HepG2 (cell line): ENCODE data around the gene NDUFA13. TPM values are rescaled to one million over a fixed set of nuclear protein-coding genes. Genes with fewer than 3 reads are reported as not detected.

Experiments
- ATAC-seq: fragments of 200-7000 bp; cut with Tn5 transposase; 3 replicates; pipeline ENCODE4 v1.9.1; 2020; ENCODE audit warnings: mild to moderate bottlenecking, moderate library complexity
- BruUV-seq: library from RNA; stranded (reverse); fragments of 400-500 nt; replicated peaks from 2 replicates; lab custom pipeline; 2021; lab: Mats Ljungman, UMichigan
- CTCF ChIA-PET: fragments of 300-600 bp; formaldehyde crosslinking; extraction: SDS; loops from one replicate; lab custom pipeline; 2021; ENCODE audit warnings: low total read pairs, inconsistent platforms, low intra/inter-chr PET ratio; lab: Yijun Ruan, JAX
- POLR2A ChIA-PET: fragments of 350-600 bp; sonication (Branson Sonifier 250); formaldehyde crosslinking; loops from one replicate; lab custom pipeline; 2020; ENCODE audit warnings: antibody characterized with exemption, inconsistent platforms; lab: Yijun Ruan, JAX
- DNase-seq: peaks from one replicate; pipeline ENCODE4 v3.0.0-alpha.2; 2015; ENCODE audit warnings: low spot score
- FAIRE-seq: peaks from 3 replicates; lab custom pipeline; 2011; peaks lifted over from hg19 to GRCh38; lab: Jason Lieb, UNC
- H2AFZ ChIP-seq: one replicate; pipeline ENCODE4 v1.6.1; 2011; ENCODE audit warnings: low read length, inconsistent platforms
- H3K27ac ChIP-seq: fragments of 300-600 bp; 3 replicates; pipeline ENCODE4 v1.8.0; 2011; ENCODE audit warnings: mixed run types, mild to moderate bottlenecking, mixed read lengths, low read length, inconsistent platforms; ENCODE audit not compliant: insufficient read depth; ENCODE audit errors: extremely low read length
- H3K27me3 ChIP-seq, 2 experiments: fragments of 200-600 bp in 1 of 2; 2 replicates in 1 of 2; 3 replicates in 1 of 2; pipeline versions ENCODE4 v1.6.0 to v1.8.0; 2011; ENCODE audit warnings: low read length in 2 of 2, mild to moderate bottlenecking in 2 of 2, moderate library complexity in 2 of 2, inconsistent platforms in 1 of 2; ENCODE audit not compliant: insufficient read depth in 2 of 2, control insufficient read depth in 1 of 2
- H3K36me3 ChIP-seq, 2 experiments: fragments of 200-600 bp in 1 of 2; replicated peaks in 1 of 2; 2 replicates in 1 of 2; 3 replicates in 1 of 2; pipeline versions ENCODE4 v1.5.1 to v1.8.0; 2011; ENCODE audit warnings: low read length in 2 of 2, inconsistent platforms in 1 of 2; ENCODE audit not compliant: insufficient read depth in 2 of 2, control insufficient read depth in 1 of 2
- H3K4me1 ChIP-seq: 2 replicates; pipeline ENCODE4 v1.5.1; 2012; ENCODE audit warnings: low read length, inconsistent platforms; ENCODE audit not compliant: insufficient read depth
- H3K4me2 ChIP-seq: 2 replicates; pipeline ENCODE4 v1.6.0; 2011; ENCODE audit warnings: low read depth, low read length, inconsistent platforms
- H3K4me3 ChIP-seq, 3 experiments: fragments of 200-600 bp in 1 of 3; sonication (generic), shearing (Covaris generic) in 1 of 3; replicated peaks in 1 of 3; 2 replicates each; pipeline ENCODE4 v1.5.1; 2011 to 2016; ENCODE audit warnings: low read length in 3 of 3, inconsistent platforms in 2 of 3, low read depth in 2 of 3, mild to moderate bottlenecking in 2 of 3, control low read depth in 1 of 3, mixed read lengths in 1 of 3; ENCODE audit not compliant: insufficient read depth in 1 of 3
- H3K79me2 ChIP-seq: one replicate; pipeline ENCODE4 v1.6.1; 2011; ENCODE audit warnings: low read length, inconsistent platforms; ENCODE audit not compliant: insufficient read depth
- H3K9ac ChIP-seq: 2 replicates; pipeline ENCODE4 v1.6.0; 2011; ENCODE audit warnings: mild to moderate bottlenecking, low read depth, low read length, inconsistent platforms; ENCODE audit not compliant: insufficient read depth
- H3K9me3 ChIP-seq: 2 replicates; pipeline ENCODE4 v1.5.1; 2012; ENCODE audit warnings: mild to moderate bottlenecking, low read length
- H4K20me1 ChIP-seq: 2 replicates; pipeline ENCODE4 v1.6.0; 2011; ENCODE audit warnings: inconsistent platforms, mild to moderate bottlenecking, low read length, moderate library complexity; ENCODE audit not compliant: insufficient read depth
- AGO2 ChIP-seq: fragments of 200-400 bp; formaldehyde crosslinking; optimal IDR thresholded peaks from 2 replicates; pipeline ENCODE3; 2017; ENCODE audit warnings: mild to moderate bottlenecking, low read depth, low read length, moderate library complexity
- STAG1 ChIP-seq: sonication (generic); formaldehyde crosslinking; IDR thresholded peaks from 2 replicates; pipeline ENCODE4 v1.4.0; 2020; ENCODE audit warnings: missing genetic modification reagents
- ZFX ChIP-seq: sonication (generic); formaldehyde crosslinking; IDR thresholded peaks from 2 replicates; pipeline ENCODE4 v1.4.0; 2020; ENCODE audit warnings: mild to moderate bottlenecking, low read depth, missing genetic modification reagents, moderate library complexity
- ZMYM3 ChIP-seq: sonication (generic); formaldehyde crosslinking; IDR thresholded peaks from 2 replicates; pipeline ENCODE4 v1.5.1; 2020; ENCODE audit warnings: mild to moderate bottlenecking, missing genetic modification reagents
- ZNF256 ChIP-seq: sonication (generic); formaldehyde crosslinking; conservative IDR thresholded peaks from 2 replicates; pipeline ENCODE4 v1.4.0; 2020; ENCODE audit warnings: missing genetic modification reagents
- ZNF496 ChIP-seq: sonication (generic); formaldehyde crosslinking; IDR thresholded peaks from 2 replicates; pipeline ENCODE4 v1.8.1; 2023; ENCODE audit warnings: mild to moderate bottlenecking, moderate library complexity, missing genetic modification reagents; ENCODE audit not compliant: insufficient replicate concordance
- ZNF557 ChIP-seq: sonication (generic); formaldehyde crosslinking; IDR thresholded peaks from 2 replicates; pipeline ENCODE4 v1.4.0; 2020; ENCODE audit warnings: missing genetic modification reagents
- ZNF629 ChIP-seq: sonication (generic); formaldehyde crosslinking; conservative IDR thresholded peaks from 2 replicates; pipeline ENCODE4 v1.5.0; 2020; ENCODE audit warnings: missing genetic modification reagents
- WGBS: methylation state at CpG from one replicate; pipeline ENCODE4 v1.1.6; 2017; ENCODE audit warnings: low lambda C conversion rate; 5-methylcytosine and 5-hydroxymethylcytosine counted together
- in situ Hi-C: cut with HindIII; loops from 2 replicates; pipeline ENCODE4 v1.10.0; 2017; ENCODE audit warnings: low pct_unique_long_range_greater_than_20kb; ENCODE audit not compliant: extremely low pct_ligation_motif_present
- intact Hi-C: fragments of 100-400 bp; cut with micrococcal nuclease; formaldehyde crosslinking; loops from one replicate; pipeline ENCODE4 v1.10.0; 2022; ENCODE audit not compliant: unreplicated experiment
- polyA plus RNA-seq, 8 experiments: library from polyadenylated mRNA; depleted of rRNA in 3 of 8; stranded (reverse) in 7 of 8; unstranded in 1 of 8; fragments of >200 nt; fragmentation: Illumina TruSeq in 4 of 8; extraction: Trizol in 4 of 8; gene quantifications; 2 replicates each; pipeline versions ENCODE4 v1.2.1 to v1.2.3, GENCODE V29; 2011 to 2016; ENCODE audit warnings: low read depth in 4 of 8, missing spikeins in 1 of 8, mixed read lengths in 1 of 8; ENCODE audit not compliant: insufficient read depth in 1 of 8
- total RNA-seq, 5 experiments: library from RNA; depleted of rRNA; stranded (reverse); fragments of >200 nt; fragmentation: Illumina TruSeq; extraction: Trizol; gene quantifications; 2 replicates each; pipeline ENCODE4 v1.2.3, GENCODE V29; 2016; ENCODE audit warnings: low read depth in 1 of 5
- TF ChIP-seq, protein P1 (sequence below): sonication (generic); formaldehyde crosslinking; IDR thresholded peaks from 2 replicates; pipeline ENCODE4 v1.5.0; 2020; ENCODE audit warnings: mild to moderate bottlenecking, missing genetic modification reagents, moderate library complexity

Gene NDUFA13
- total and polyA plus RNA-seq, 2 of the 13 experiments (the other 11 are each of a cell fraction or from before 2014, with no cell fraction given): 337 to 366 TPM

DNA sequence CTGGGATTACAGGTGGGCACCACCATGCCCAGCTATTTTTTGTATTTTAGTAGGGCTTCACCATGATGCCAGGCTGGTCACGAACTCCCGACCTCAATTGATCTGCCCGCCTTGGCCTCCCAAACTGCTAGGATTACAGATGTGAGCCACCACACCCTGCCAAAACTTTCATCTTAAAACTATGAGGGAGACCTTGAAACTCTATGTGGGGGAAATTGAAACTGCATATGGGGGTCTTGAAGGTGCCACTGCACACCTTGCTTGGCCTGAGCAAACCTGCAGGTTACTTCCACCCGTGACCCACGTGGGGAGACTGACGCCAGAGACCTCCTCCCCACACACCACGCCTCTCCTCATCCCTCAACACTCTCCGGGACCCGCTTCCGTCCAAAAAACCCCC lies 37.6 kb downstream of the NDUFA13 start (continued):
- TF ChIP-seq AGO2 (no peak), ZNF557 (CRISPR knock-in tag) (no peak), ZNF256 (CRISPR knock-in tag) (no peak)

DNA sequence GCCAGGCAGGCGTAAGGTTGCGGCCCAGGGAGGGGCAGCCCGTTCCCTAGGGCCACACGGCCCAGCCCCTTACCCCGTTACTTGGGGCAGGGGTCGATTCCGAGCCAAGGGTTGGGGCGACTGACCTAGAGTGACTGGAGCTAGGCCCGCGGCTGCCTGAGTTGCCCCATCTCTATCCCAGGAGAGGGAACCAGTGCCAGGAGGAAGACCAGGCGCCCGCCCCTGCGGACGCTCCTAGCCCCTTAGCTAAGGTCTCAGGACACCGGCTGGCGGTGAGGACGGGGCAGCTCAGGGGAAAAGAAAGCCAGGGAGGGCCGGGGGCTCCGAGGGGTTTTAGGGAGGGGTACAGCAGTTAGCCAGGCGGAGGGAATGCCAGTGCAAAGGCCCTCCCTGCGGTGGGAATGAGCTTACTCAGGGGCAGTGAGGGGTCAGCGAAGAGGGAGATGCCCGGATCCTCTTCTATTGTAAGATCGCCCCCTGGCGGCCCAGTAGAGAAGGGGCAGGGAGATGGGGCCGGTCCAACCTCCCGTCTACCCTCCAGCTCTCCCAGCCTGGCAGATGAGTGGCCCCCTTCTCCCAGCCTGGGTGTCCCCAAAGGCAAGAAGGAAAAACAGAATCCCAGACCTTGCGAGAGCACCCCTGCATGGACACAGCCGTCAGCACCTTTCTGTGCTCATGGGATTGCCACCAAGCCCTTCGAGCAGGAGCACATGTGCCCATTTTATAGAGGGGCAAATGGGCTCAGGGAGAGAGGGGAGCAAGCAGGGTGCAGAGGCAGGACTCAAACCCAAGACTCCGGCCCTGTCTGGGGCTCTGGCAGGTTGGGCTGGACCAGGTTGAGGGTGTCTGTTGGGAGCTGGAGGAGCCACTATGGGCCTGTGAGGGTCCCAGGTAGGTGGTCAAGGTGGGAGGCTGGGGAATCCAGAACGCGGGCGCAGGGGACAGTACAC lies 38.3 kb downstream of the NDUFA13 start:
- ATAC-seq: peak; percentile 58
- no peak for DNase-seq
- FAIRE-seq: no peak
- Histone ChIP-seq H3K79me2 (no peaks in the 10 kb centered on the region), H3K9me3 (no peaks in the 10 kb centered on the region), H3K4me2 (no peak overlapping the region), H3K4me1 (no peaks in the 10 kb centered on the region), H4K20me1 (no peaks in the 10 kb centered on the region), H3K9ac (no peak overlapping the region), H3K27me3 (peaks cover 4 to 35% of the 10 kb centered on the region in 2 experiments; a peak in 4 of 5 replicates), H3K4me3 (no peak overlapping the region), H2AFZ (no peak overlapping the region), H3K27ac (no peak overlapping the region)
- in situ Hi-C loops (loop anchor here (25.0 kb wide), 1 partner anchor 1008 kb away; the partner anchor contains the start of gene ZNF737), intact Hi-C loops (no loop called here)
- WGBS: 55% methylated on average over 28 of the region's 34 CpGs
- POLR2A ChIA-PET: no interaction called here
- CTCF ChIA-PET: interaction anchor here (1.0 to 2.0 kb wide), 2 partner anchors 22 to 89 kb away, joined by 3 to 4 read pairs; partner anchors contain the start of gene GMIP
- no TSS peak for BruUV-seq
- TF ChIP-seq STAG1 (CRISPR knock-in tag): peak; percentile 32
- peak; percentile 42; the same call in 1 of the 2 replicates for TF ChIP-seq ZMYM3 (CRISPR knock-in tag)
- TF ChIP-seq ZFX (CRISPR knock-in tag): no peak
- TF ChIP-seq, protein P1, sequence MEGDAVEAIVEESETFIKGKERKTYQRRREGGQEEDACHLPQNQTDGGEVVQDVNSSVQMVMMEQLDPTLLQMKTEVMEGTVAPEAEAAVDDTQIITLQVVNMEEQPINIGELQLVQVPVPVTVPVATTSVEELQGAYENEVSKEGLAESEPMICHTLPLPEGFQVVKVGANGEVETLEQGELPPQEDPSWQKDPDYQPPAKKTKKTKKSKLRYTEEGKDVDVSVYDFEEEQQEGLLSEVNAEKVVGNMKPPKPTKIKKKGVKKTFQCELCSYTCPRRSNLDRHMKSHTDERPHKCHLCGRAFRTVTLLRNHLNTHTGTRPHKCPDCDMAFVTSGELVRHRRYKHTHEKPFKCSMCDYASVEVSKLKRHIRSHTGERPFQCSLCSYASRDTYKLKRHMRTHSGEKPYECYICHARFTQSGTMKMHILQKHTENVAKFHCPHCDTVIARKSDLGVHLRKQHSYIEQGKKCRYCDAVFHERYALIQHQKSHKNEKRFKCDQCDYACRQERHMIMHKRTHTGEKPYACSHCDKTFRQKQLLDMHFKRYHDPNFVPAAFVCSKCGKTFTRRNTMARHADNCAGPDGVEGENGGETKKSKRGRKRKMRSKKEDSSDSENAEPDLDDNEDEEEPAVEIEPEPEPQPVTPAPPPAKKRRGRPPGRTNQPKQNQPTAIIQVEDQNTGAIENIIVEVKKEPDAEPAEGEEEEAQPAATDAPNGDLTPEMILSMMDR: peak; percentile 68
- no peak for TF ChIP-seq ZNF496 (CRISPR knock-in tag)
- peak; percentile 18; the same call in 1 of the 2 replicates for TF ChIP-seq ZNF629 (CRISPR knock-in tag)
- TF ChIP-seq, all 625 proteins: peak for 4
- H3K36me3 ChIP-seq: no peaks in the 10 kb centered on the region
